ENCODE measurements around the gene NUPR2.
"Not testable (repeated sequence)": the region's sequence is repeated elsewhere in the genome, so short reads cannot be mapped to it uniquely, and the experiment has no call there.

The NUPR2 gene

GRCh38 chr7:56115852-56116538, at the start of gene NUPR2:
TSS of gene NUPR2 (minus strand) at chr7:56116417. CDS start at chr7:56116314, 103 bp downstream.
- TF ChIP-seq CTCF (IDR thresholded peaks at IDR 0.05; ENCODE audit: borderline replicate concordance, insufficient read depth, low read depth, low read length) = no peak
- no peak within 1 kb of the TSS for H3K4me3 ChIP-seq (ENCODE audit: low read depth, low read length)

- no peak overlapping the region for H3K4me3 ChIP-seq (ENCODE audit: low read depth, low read length)
- no peak for TF ChIP-seq CTCF (IDR thresholded peaks at IDR 0.05; ENCODE audit: borderline replicate concordance, insufficient read depth, low read depth, low read length)
Measured at GRCh38 chr7:56157238-56157790, 41.1 kb upstream of the NUPR2 start.

DNA sequence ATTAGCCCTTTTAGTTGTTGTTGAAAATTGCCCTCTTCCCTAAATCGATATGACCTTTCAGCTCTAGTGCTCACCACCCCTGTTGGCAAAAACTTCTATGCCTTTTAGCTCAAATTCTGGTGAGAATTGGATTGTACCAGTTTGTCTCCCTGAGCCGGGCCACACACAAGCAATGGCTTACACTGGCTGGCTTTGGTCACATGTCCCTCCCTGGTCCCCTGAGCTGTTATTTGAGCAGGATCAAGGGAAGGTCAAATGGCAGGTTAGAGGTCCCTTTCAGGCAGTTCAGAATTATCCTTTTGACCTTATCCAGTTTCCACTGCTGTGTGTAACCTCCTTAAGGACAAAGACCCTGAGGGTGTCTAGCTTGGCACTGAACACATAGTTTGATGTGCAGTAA, 14.8 kb upstream of the NUPR2 start:
- H3K4me3 ChIP-seq (ENCODE audit: low read depth, low read length) = not testable (repeated sequence)

DNA sequence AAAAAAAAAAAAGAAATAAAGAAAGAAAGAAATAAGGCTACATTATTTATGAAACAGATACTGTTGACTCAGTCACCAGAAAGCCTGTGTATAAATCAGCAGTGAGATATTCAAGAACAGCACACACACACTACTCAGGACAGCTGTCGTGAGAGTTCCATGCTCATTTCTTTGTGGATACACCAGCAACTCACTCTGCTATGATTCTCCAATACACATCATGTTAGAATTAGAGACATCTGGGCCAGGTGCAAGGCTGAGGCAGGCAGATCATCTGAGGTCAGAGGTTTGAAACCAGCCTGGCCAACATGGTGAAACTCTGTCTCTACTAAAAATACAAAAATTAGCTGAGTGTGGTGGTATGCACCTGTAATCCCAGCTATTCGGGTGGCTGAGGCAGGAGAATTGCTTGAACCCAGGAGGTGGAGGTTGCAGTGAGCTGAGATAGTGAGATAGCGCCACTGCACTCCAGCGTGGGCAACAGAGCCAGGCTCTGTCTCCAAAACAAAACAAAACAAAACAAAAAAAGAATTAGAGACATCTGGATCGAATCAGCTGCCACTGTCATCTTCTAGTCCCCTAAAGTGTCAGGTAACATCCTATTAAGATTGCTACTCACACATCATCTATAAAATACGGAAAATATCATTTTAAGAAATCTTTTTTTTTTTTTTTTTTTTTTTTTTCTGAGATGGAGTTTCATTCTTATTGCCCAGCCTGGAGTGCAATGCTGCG, 11.2 kb upstream of the NUPR2 start:
- TF ChIP-seq CTCF (IDR thresholded peaks at IDR 0.05; ENCODE audit: borderline replicate concordance, insufficient read depth, low read depth, low read length) = no peak
- H3K4me3 ChIP-seq (ENCODE audit: low read depth, low read length) = no peak overlapping the region

GRCh38 chr7:56125831-56126230, 9.6 kb upstream of the NUPR2 start:
- H3K4me3 ChIP-seq (ENCODE audit: low read depth, low read length) = no peak overlapping the region
- no peak for TF ChIP-seq CTCF (IDR thresholded peaks at IDR 0.05; ENCODE audit: borderline replicate concordance, insufficient read depth, low read depth, low read length)

- no peak for TF ChIP-seq CTCF (IDR thresholded peaks at IDR 0.05; ENCODE audit: borderline replicate concordance, insufficient read depth, low read depth, low read length)
- H3K4me3 ChIP-seq (ENCODE audit: low read depth, low read length) = no peak overlapping the region
Measured at GRCh38 chr7:56124981-56125380, 8.8 kb upstream of the NUPR2 start.

DNA sequence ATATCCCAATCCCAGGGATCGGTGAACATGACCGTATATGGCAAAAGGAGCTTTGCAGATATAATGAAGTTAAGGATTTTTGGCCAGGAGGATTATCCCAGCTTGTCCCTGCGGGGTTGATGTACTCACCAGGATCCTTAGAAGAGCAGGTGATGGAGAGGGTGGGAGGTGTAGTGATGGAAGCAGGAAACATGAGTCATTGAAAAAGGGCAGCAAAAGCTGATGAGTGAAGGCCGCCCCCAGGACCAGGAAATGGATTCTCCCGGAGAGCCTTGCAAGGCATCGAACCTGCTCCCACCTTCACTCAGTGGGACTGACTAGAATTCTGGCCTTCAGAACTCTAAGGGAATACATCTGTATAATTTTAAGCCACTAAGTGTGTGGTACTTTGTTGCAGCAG, 5.2 kb upstream of the NUPR2 start:
- no peak overlapping the region for H3K4me3 ChIP-seq (ENCODE audit: low read depth, low read length)
- no peak for TF ChIP-seq CTCF (IDR thresholded peaks at IDR 0.05; ENCODE audit: borderline replicate concordance, insufficient read depth, low read depth, low read length)

DNA sequence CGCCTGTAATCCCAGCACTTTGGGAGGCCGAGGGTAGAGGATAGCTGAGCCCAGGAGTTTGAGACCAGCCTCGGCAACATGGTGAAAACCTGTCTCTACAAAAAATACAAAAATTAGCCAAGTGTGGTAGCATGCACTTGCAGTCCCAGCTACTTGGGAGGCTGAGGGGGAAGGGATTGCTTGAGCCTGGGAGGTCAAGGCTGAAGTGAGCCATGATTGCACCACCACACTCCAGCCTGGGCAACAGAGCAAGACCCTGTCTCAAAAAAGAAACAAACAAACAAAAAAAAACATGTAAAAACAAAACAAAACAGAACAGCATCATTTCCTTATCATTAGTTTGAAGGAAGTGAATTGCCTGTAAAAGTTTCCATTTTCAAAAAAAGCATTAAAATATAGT, 4.0 kb downstream of the NUPR2 start:
- H3K4me3 ChIP-seq (ENCODE audit: low read depth, low read length) = not testable (repeated sequence)
